OCI-LY1 (cell line): ENCODE measurements around the gene CAMLG.

Experiments
- CTCF ChIP-seq: fragments of 200-600 bp; sonication (generic), shearing (Covaris generic); IDR thresholded peaks from 2 replicates; pipeline ENCODE4 v1.5.1; 2017; ENCODE audit warnings: mild to moderate bottlenecking, antibody characterized with exemption, low read length, moderate library complexity, mixed read lengths
- EZH2 ChIP-seq: fragments of 200-600 bp; sonication (generic), shearing (Covaris generic); IDR thresholded peaks from 2 replicates; pipeline ENCODE4 v1.8.0; 2017; ENCODE audit warnings: borderline replicate concordance, mixed run types, mild to moderate bottlenecking, antibody characterized with exemption, low read length, moderate library complexity, mixed read lengths

DNA sequence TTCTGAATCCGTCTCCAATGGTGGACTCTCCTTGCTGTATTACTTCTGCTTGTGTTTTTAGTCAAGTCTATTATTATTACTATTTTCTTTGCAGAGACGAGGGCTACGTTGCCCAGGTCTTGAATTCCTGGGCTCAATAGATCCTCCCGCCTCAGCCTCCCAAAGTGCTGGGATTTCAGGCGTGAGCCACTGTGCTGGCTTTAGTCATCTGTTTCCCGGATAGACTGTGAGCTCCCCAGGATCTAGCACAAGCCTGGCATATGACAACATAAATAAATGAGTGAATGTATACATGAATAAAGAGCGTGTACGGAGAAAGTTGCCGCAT is 19.8 kb downstream of the CAMLG start:
- TF ChIP-seq CTCF = no peak
- no peak for TF ChIP-seq EZH2
